ENCODE results near the gene AQP9. TPM values are rescaled to one million over a fixed set of nuclear protein-coding genes. Genes with fewer than 3 reads are reported as not detected.
A peak's percentile ranks its signal among the peaks of the same experiment; 100 is the strongest.

The AQP9 gene
- total RNA-seq (1 to 10 TPM in 2 of 6 donors, under 1 TPM in 4; 0.05 to 2.5 (median 0.63) TPM), polyA plus RNA-seq (under 1 TPM; 0.15 to 0.31 TPM)

GRCh38 chr15:58138106-58138505, at the start of gene AQP9:
TSS of gene AQP9 (plus strand) at chr15:58138381. CDS start at chr15:58138566, 185 bp downstream.
- no peak within 1 kb of the TSS for H3K27ac ChIP-seq
- 62 to 64% methylated on average over 7 of the region's 7 CpGs for WGBS, 2 donors
- no peak for ATAC-seq

GRCh38 chr15:58095415-58095814, 42.8 kb upstream of the AQP9 start:
- Histone ChIP-seq H3K4me3 (no peak overlapping the region), H3K4me1 (peaks cover 0 to 8% (median 0%) of the 10 kb centered on the region in 3 donors), H3K36me3 (no peaks in the 10 kb centered on the region), H3K9me3 (no peaks in the 10 kb centered on the region), H3K27me3 (no peaks in the 10 kb centered on the region), H3K27ac (no peak overlapping the region)
- ATAC-seq: peak; percentile 38 to 84 (median 60)
- TF ChIP-seq CTCF (IDR thresholded peaks at IDR 0.05): no peak
- 18 to 22% methylated on average over 2 of the region's 2 CpGs for WGBS, 2 donors
- intact Hi-C loops (cut with DNase I): no loop called here
- DNase-seq: peak in 1 of 6 donors; percentile 12
- no peak for FAIRE-seq

More at GRCh38 chr15:58138106-58138505, at the start of gene AQP9:
- no peaks in the 10 kb centered on the region for H3K36me3 ChIP-seq
- no peak within 1 kb of the TSS for H3K4me3 ChIP-seq
- FAIRE-seq: no peak
- H3K27me3 ChIP-seq: no peaks in the 10 kb centered on the region
- no peak for TF ChIP-seq CTCF (IDR thresholded peaks at IDR 0.05)
- H3K9me3 ChIP-seq: no peaks in the 10 kb centered on the region
- DNase-seq: no peak
- intact Hi-C loops (cut with DNase I): no loop called here
- no peaks in the 10 kb centered on the region for H3K4me1 ChIP-seq

GRCh38 chr15:58096529-58097084, 41.6 kb upstream of the AQP9 start:
- 82 to 86% methylated on average over 6 of the region's 6 CpGs for WGBS, 2 donors
- intact Hi-C loops (cut with DNase I): no loop called here
- FAIRE-seq (no peak), ATAC-seq (no peak), DNase-seq (no peak)
- H3K36me3 ChIP-seq: no peaks in the 10 kb centered on the region
- H3K27me3 ChIP-seq: no peaks in the 10 kb centered on the region
- no peaks in the 10 kb centered on the region for H3K9me3 ChIP-seq
- no peak overlapping the region for H3K4me3 ChIP-seq
- H3K27ac ChIP-seq: no peak overlapping the region
- TF ChIP-seq CTCF (IDR thresholded peaks at IDR 0.05): no peak
- peaks cover 0 to 8% (median 0%) of the 10 kb centered on the region in 3 donors for H3K4me1 ChIP-seq

- DNase-seq (no peak), FAIRE-seq (no peak), ATAC-seq (no peak)
- H3K4me1 ChIP-seq: no peaks in the 10 kb centered on the region
- H3K9me3 ChIP-seq: no peaks in the 10 kb centered on the region
- H3K4me3 ChIP-seq: no peak overlapping the region
- intact Hi-C loops (cut with DNase I): no loop called here
- TF ChIP-seq CTCF (IDR thresholded peaks at IDR 0.05): no peak
- H3K36me3 ChIP-seq: no peaks in the 10 kb centered on the region
- H3K27ac ChIP-seq: no peak overlapping the region
- H3K27me3 ChIP-seq: no peaks in the 10 kb centered on the region
These were observed 34.7 kb upstream of the AQP9 start for GRCh38 chr15:58103482-58103881.

- DNase-seq (no peak), ATAC-seq (no peak), FAIRE-seq (no peak)
- intact Hi-C loops (cut with DNase I): no loop called here
- no peak for TF ChIP-seq CTCF (IDR thresholded peaks at IDR 0.05)
- Histone ChIP-seq H3K9me3 (no peaks in the 10 kb centered on the region), H3K36me3 (no peaks in the 10 kb centered on the region), H3K4me1 (peaks cover 0 to 3% (median 0%) of the 10 kb centered on the region in 3 donors), H3K4me3 (no peak overlapping the region), H3K27ac (no peak overlapping the region), H3K27me3 (no peaks in the 10 kb centered on the region)
- 75 to 78% methylated on average over 2 of the region's 2 CpGs for WGBS, 2 donors
These were observed 30.1 kb upstream of the AQP9 start for GRCh38 chr15:58108117-58108516.

All from pancreas (tissue), 10 donors.